GM19351 (cell line): ENCODE data around the gene HCLS1.
"Not testable (repeated sequence)": the region's sequence is repeated elsewhere in the genome, so short reads cannot be mapped to it uniquely, and the experiment has no call there.

Source experiments
- ATAC-seq: cut with Tn5 transposase; IDR thresholded peaks from one replicate; pipeline ENCODE4 v1.9.1; 2021; ENCODE audit warnings: mild to moderate bottlenecking, moderate library complexity; ENCODE audit not compliant: unreplicated experiment

Gene HCLS1

GRCh38 chr3:121599900-121600299 lies 60.8 kb downstream of the HCLS1 start:
- not testable (repeated sequence) for ATAC-seq

- ATAC-seq: no peak
Observed at GRCh38 chr3:121598564-121598963, 62.1 kb downstream of the HCLS1 start.

GRCh38 chr3:121595765-121596406 lies 64.8 kb downstream of the HCLS1 start:
- ATAC-seq: no peak

- no peak for ATAC-seq
Observed at GRCh38 chr3:121594850-121595249, 65.9 kb downstream of the HCLS1 start.

GRCh38 chr3:121593806-121594205 lies 66.9 kb downstream of the HCLS1 start:
- ATAC-seq: not testable (repeated sequence)

- peak; percentile 65 for ATAC-seq
Observed at GRCh38 chr3:121592856-121593702, 67.6 kb downstream of the HCLS1 start, which contains the start of gene FBXO40. Gene FBXO40, plus strand, starts transcription at chr3:121593379. Its CDS starts 27,197 bp downstream, at chr3:121620576.

GRCh38 chr3:121584418-121584817 lies 76.3 kb downstream of the HCLS1 start:
- ATAC-seq: no peak

GRCh38 chr3:121581691-121582090 lies 79.0 kb downstream of the HCLS1 start:
- no peak for ATAC-seq
